GF-D8 (cell line): ENCODE measurements around the gene BEAN1.
A peak's percentile ranks its signal among the peaks of the same experiment; 100 is the strongest.
"Not testable (repeated sequence)": the region's sequence is repeated elsewhere in the genome, so short reads cannot be mapped to it uniquely, and the experiment has no call there.

ENCODE experiments used
- DNase-seq: peaks from one replicate; lab custom pipeline; 2025; lab: John Stamatoyannopoulos, UW

The BEAN1 gene

GRCh38 chr16:66486199-66486772 lies 59.2 kb downstream of the BEAN1 start:
- no peak for DNase-seq

GRCh38 chr16:66486773-66487579 lies 59.9 kb downstream of the BEAN1 start:
- peak; percentile 28 for DNase-seq

GRCh38 chr16:66487580-66488275 lies 60.6 kb downstream of the BEAN1 start:
- no peak for DNase-seq

- no peak for DNase-seq
These were observed 61.4 kb downstream of the BEAN1 start for GRCh38 chr16:66488505-66488904.

- no peak for DNase-seq
These were observed 62.3 kb downstream of the BEAN1 start for GRCh38 chr16:66489385-66489784.

GRCh38 chr16:66489818-66490217 lies 62.7 kb downstream of the BEAN1 start:
- DNase-seq = no peak

GRCh38 chr16:66490774-66491715 lies 64.0 kb downstream of the BEAN1 start:
- DNase-seq = peak; percentile 7

- no peak for DNase-seq
These were observed 64.6 kb downstream of the BEAN1 start for GRCh38 chr16:66491716-66492064.

- DNase-seq = no peak
These were observed 66.7 kb downstream of the BEAN1 start for GRCh38 chr16:66493490-66494401.

- no peak for DNase-seq
These were observed 67.8 kb downstream of the BEAN1 start for GRCh38 chr16:66494916-66495315.

GRCh38 chr16:66495440-66495839 lies 68.3 kb downstream of the BEAN1 start:
- DNase-seq = no peak

GRCh38 chr16:66496226-66496625 lies 69.1 kb downstream of the BEAN1 start:
- DNase-seq = not testable (repeated sequence)

GRCh38 chr16:66497921-66498320 lies 70.8 kb downstream of the BEAN1 start:
- DNase-seq = not testable (repeated sequence)

GRCh38 chr16:66501563-66501962 lies 74.5 kb downstream of the BEAN1 start:
- DNase-seq = not testable (repeated sequence)

- DNase-seq = peak; percentile 12
These were observed 75.2 kb downstream of the BEAN1 start for GRCh38 chr16:66502020-66502913.

- no peak for DNase-seq
These were observed 75.9 kb downstream of the BEAN1 start for GRCh38 chr16:66503030-66503429.

GRCh38 chr16:66503612-66504011 lies 76.5 kb downstream of the BEAN1 start:
- no peak for DNase-seq

GRCh38 chr16:66507731-66508239 lies 80.7 kb downstream of the BEAN1 start:
- no peak for DNase-seq

GRCh38 chr16:66508248-66508913 lies 81.3 kb downstream of the BEAN1 start:
- DNase-seq = no peak
